C4-2B (cell line): Measurements from ENCODE around the gene KLHDC1.
"Not testable (repeated sequence)": the region's sequence is repeated elsewhere in the genome, so short reads cannot be mapped to it uniquely, and the experiment has no call there.

Experiments
- H3K27ac ChIP-seq: fragments of 450-650 bp; 2 replicates; pipeline ENCODE4 v1.5.1; 2017
- ZFX ChIP-seq: fragments of 450-650 bp; IDR thresholded peaks from 2 replicates; pipeline ENCODE4 v1.6.1; 2017
- TF ChIP-seq, protein P1 (sequence below): fragments of 450-650 bp; conservative IDR thresholded peaks from 2 replicates; pipeline ENCODE4 v1.5.1; 2017; ENCODE audit warnings: mild to moderate bottlenecking

KLHDC1 gene, protein sequence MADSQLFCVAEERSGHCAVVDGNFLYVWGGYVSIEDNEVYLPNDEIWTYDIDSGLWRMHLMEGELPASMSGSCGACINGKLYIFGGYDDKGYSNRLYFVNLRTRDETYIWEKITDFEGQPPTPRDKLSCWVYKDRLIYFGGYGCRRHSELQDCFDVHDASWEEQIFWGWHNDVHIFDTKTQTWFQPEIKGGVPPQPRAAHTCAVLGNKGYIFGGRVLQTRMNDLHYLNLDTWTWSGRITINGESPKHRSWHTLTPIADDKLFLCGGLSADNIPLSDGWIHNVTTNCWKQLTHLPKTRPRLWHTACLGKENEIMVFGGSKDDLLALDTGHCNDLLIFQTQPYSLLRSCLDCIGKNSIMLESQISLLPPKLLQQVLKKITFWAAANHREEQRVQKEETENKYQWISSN

DNA sequence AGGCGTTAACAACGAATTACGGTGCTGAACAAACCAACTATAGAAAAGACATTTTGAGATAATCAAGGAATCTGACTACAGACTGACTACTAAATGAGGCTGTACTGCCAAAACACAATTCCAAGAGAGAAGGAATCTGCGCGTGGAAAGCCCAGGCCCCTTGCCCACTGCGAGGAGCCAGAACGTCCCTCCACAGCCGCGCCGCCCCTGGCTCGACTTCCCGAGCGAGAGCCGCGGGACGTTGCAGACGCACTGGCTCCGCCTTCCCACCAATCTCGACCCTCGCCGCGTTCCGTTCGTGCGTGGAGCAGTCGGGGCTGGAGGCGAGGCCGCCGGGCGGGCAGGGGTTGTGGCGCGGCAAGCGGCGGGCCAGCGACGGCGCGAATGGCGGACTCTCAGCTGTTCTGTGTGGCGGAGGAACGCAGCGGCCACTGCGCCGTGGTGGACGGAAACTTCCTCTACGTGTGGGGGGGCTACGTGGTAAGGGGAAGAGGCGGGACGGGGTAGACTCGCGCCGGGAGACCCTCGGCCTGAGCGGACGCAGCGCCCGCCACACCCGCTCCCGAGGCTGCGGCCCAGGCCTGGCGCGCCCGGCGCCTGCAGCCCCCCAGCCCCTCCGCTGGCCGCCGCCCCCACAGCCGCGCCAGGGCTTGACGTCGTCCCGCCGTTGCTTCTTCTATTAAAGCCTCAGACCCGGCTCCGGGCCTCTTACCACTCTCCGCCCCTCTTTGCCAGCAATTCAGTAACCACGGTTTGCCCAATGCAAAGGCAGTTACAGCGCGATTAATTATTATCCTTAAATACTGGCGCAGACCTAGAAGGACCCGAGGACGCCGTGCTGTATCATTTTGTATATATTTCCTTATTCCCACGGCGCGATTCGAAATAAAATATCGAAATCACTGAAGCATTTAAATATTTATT, at the start of gene KLHDC1:
TSS of gene KLHDC1 (plus strand) at position 310 of the 924 bp plus-strand sequence. CDS start at position 385, 75 bp downstream.
- TF ChIP-seq ZFX: no peak
- TF ChIP-seq, protein P1, sequence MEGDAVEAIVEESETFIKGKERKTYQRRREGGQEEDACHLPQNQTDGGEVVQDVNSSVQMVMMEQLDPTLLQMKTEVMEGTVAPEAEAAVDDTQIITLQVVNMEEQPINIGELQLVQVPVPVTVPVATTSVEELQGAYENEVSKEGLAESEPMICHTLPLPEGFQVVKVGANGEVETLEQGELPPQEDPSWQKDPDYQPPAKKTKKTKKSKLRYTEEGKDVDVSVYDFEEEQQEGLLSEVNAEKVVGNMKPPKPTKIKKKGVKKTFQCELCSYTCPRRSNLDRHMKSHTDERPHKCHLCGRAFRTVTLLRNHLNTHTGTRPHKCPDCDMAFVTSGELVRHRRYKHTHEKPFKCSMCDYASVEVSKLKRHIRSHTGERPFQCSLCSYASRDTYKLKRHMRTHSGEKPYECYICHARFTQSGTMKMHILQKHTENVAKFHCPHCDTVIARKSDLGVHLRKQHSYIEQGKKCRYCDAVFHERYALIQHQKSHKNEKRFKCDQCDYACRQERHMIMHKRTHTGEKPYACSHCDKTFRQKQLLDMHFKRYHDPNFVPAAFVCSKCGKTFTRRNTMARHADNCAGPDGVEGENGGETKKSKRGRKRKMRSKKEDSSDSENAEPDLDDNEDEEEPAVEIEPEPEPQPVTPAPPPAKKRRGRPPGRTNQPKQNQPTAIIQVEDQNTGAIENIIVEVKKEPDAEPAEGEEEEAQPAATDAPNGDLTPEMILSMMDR: no peak
- no peak within 1 kb of the TSS for H3K27ac ChIP-seq

DNA sequence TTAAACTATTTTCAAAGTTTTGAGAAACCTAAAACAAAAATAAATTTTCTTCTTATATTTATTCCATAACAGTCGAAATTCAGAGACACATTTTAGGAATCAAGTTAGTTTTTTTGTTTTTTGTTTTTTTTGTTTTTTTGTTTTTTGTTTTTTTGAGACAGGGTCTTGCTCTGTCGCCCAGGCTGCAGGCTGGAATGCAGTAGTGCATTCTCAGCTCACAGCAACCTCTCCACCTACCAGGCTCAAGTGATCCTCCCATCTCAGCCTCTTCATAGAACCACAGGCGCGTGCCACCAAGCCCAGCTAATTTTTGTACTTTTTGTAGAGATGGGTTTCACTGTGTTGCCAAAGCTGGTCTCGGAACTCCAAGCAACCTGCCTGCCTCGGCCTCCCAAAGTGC, 39.4 kb upstream of the KLHDC1 start:
- TF ChIP-seq ZFX: no peak
- TF ChIP-seq, protein P1: no peak
- H3K27ac ChIP-seq: no peak overlapping the region

- TF ChIP-seq, protein P1: no peak
- TF ChIP-seq ZFX: no peak
These were observed 38.4 kb upstream of the KLHDC1 start for GRCh38 chr14:49654511-49654910.

DNA sequence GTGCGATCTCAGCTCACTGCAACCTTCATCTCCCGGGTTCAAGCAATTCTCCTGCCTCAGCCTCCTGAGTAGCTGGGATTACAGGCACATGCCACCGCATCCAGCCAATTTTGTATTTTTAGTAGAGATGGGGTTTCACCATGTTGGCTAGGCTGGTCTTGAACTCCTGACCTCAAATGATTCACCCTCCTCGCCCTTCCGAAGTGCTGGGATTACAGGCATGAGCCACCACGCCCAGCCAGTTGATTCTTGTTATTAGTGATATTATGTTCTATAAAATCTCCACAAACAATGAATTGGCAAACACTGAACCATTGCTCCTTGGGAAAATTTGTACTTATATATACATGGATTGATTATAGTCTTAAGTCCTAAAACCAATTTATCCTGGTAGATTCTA, 35.4 kb upstream of the KLHDC1 start:
- not testable (repeated sequence) for H3K27ac ChIP-seq

More at GRCh38 chr14:49654511-49654910, 38.4 kb upstream of the KLHDC1 start:
- H3K27ac ChIP-seq: no peak overlapping the region

DNA sequence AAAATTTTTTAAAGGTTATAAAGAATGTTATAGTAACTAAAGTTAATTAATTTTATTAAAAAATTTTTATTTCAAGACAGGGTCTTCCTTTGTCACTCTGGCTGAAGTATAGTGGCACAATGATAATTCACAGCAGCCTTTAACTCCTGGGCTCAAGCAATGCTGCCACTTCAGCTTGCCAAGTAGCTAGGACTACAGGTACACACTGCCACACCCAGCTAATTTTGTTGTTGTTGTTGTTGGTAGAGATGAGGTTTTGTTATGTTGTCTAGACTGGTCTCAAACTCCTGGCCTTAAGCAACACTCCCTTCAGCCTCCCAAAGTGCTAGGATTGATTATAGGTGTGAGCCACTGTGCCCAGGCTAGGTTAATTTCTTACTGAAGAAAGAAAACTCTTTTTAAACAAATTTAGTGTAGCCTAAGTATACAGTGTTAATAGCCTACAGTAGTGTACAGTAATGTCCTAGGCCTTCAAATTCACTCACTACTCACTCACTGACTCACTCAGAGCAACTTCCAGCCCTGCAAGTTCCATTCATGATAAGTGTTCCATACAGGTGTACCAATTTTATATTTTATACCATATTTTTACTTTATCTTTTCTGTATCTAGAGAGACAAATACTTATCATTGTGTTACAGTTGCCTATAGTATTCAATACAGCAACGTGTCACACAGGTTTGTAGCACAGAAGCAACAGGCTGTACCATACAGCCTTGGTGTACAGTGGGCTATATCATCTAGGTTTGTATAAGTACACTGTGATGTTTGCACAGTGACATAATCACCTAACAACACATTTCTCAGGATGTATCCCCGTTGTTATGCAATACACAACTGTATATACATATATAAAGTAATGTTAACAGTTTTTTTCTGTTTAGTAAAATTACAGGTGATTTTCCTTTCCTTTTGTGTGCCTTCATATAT, 33.1 kb upstream of the KLHDC1 start:
- H3K27ac ChIP-seq: no peak overlapping the region
- TF ChIP-seq, protein P1: no peak
- TF ChIP-seq ZFX: no peak

- H3K27ac ChIP-seq: no peak overlapping the region
- no peak for TF ChIP-seq ZFX
- TF ChIP-seq, protein P1: no peak
These were observed 22.4 kb upstream of the KLHDC1 start for GRCh38 chr14:49670475-49670874.

GRCh38 chr14:49673586-49673985, 19.3 kb upstream of the KLHDC1 start:
- H3K27ac ChIP-seq: no peak overlapping the region
- TF ChIP-seq ZFX: no peak
- TF ChIP-seq, protein P1: no peak
